ENCODE results near the gene CDC20B. TPM values are rescaled to one million over a fixed set of nuclear protein-coding genes. Genes with fewer than 3 reads are reported as not detected.

Gene CDC20B
- total and polyA plus RNA-seq, 2 experiments from 2014 or later = 0.20 TPM; not detected in 1

GRCh38 chr5:55218967-55219366 is 46.0 kb upstream of the CDC20B start:
- Histone ChIP-seq H3K27ac (no peak overlapping the region), H4K20me1 (ENCODE audit: insufficient read depth) (no peaks in the 10 kb centered on the region), H3K9me2 (ENCODE audit: insufficient read depth) (no peaks in the 10 kb centered on the region), H3K9me3 (ENCODE audit: low read depth) (no peaks in the 10 kb centered on the region), H3F3A (ENCODE audit: insufficient read depth) (no peaks in the 10 kb centered on the region), H3K9ac (no peak overlapping the region), H3K4me3 (no peak overlapping the region), H2AFZ (no peak overlapping the region), H3K79me2 (ENCODE audit: insufficient read depth) (no peaks in the 10 kb centered on the region), H3K36me3 (ENCODE audit: low read depth) (no peaks in the 10 kb centered on the region), H3K4me2 (ENCODE audit: unreplicated experiment) (no peak overlapping the region), H3K27me3 (replicated peaks; ENCODE audit: insufficient read depth) (peaks cover 54% of the 10 kb centered on the region), H3K4me1 (ENCODE audit: insufficient read depth) (no peaks in the 10 kb centered on the region)
- DNase-seq = no peak
- WGBS, 2 experiments (ENCODE audit: low coverage in 1 of 2, low lambda C conversion rate in 2 of 2, missing lambda C conversion rate in 2 of 2) = 37 to 40% methylated on average over 4 of the region's 4 CpGs
- TF ChIP-seq EZH2phosphoT487 (IDR thresholded peaks at IDR 0.05; ENCODE audit: insufficient read depth, low read depth) (no peak), EZH2 (IDR thresholded peaks at IDR 0.05; ENCODE audit: insufficient read depth, poor library complexity, severe bottlenecking) (no peak)
- in situ Hi-C loops (cut with MboI) = no loop called here

GRCh38 chr5:55211184-55211874 is 38.4 kb upstream of the CDC20B start:
- no peaks in the 10 kb centered on the region for H3K79me2 ChIP-seq (ENCODE audit: insufficient read depth)
- no peaks in the 10 kb centered on the region for H3K36me3 ChIP-seq (ENCODE audit: low read depth)
- H2AFZ ChIP-seq = no peak overlapping the region
- H3K4me1 ChIP-seq (ENCODE audit: insufficient read depth) = no peaks in the 10 kb centered on the region
- no peak overlapping the region for H3K4me3 ChIP-seq
- no peaks in the 10 kb centered on the region for H3F3A ChIP-seq (ENCODE audit: insufficient read depth)
- H3K27me3 ChIP-seq (replicated peaks; ENCODE audit: insufficient read depth) = peaks cover 22% of the 10 kb centered on the region
- no peak for TF ChIP-seq EZH2phosphoT487 (IDR thresholded peaks at IDR 0.05; ENCODE audit: insufficient read depth, low read depth)
- TF ChIP-seq EZH2 (IDR thresholded peaks at IDR 0.05; ENCODE audit: insufficient read depth, poor library complexity, severe bottlenecking) = no peak
- H3K9me3 ChIP-seq (ENCODE audit: low read depth) = no peaks in the 10 kb centered on the region
- no peak for DNase-seq
- no peak overlapping the region for H3K4me2 ChIP-seq (ENCODE audit: unreplicated experiment)
- H3K9ac ChIP-seq = no peak overlapping the region
- in situ Hi-C loops (cut with MboI) = no loop called here
- H4K20me1 ChIP-seq (ENCODE audit: insufficient read depth) = no peaks in the 10 kb centered on the region
- 50 to 54% methylated on average over 2 of the region's 2 CpGs for WGBS, 2 experiments (ENCODE audit: low coverage in 1 of 2, low lambda C conversion rate in 2 of 2, missing lambda C conversion rate in 2 of 2)
- no peaks in the 10 kb centered on the region for H3K9me2 ChIP-seq (ENCODE audit: insufficient read depth)
- H3K27ac ChIP-seq = no peak overlapping the region

- H3K4me2 ChIP-seq (ENCODE audit: unreplicated experiment) = no peak overlapping the region
- in situ Hi-C loops (cut with MboI) = no loop called here
- H3K4me1 ChIP-seq (ENCODE audit: insufficient read depth) = no peaks in the 10 kb centered on the region
- no peaks in the 10 kb centered on the region for H3K79me2 ChIP-seq (ENCODE audit: insufficient read depth)
- WGBS, 2 experiments (ENCODE audit: low coverage in 1 of 2, low lambda C conversion rate in 2 of 2, missing lambda C conversion rate in 2 of 2) = 18 to 19% methylated on average over 2 of the region's 2 CpGs
- no peak for DNase-seq
- H3K27ac ChIP-seq = no peak overlapping the region
- peaks cover 40% of the 10 kb centered on the region for H3K27me3 ChIP-seq (replicated peaks; ENCODE audit: insufficient read depth)
- H3F3A ChIP-seq (ENCODE audit: insufficient read depth) = no peaks in the 10 kb centered on the region
- no peak overlapping the region for H3K4me3 ChIP-seq
- H3K36me3 ChIP-seq (ENCODE audit: low read depth) = no peaks in the 10 kb centered on the region
- TF ChIP-seq EZH2phosphoT487 (IDR thresholded peaks at IDR 0.05; ENCODE audit: insufficient read depth, low read depth) (no peak), EZH2 (IDR thresholded peaks at IDR 0.05; ENCODE audit: insufficient read depth, poor library complexity, severe bottlenecking) (no peak)
- H4K20me1 ChIP-seq (ENCODE audit: insufficient read depth) = no peaks in the 10 kb centered on the region
- H3K9me2 ChIP-seq (ENCODE audit: insufficient read depth) = no peaks in the 10 kb centered on the region
- no peak overlapping the region for H3K9ac ChIP-seq
- H3K9me3 ChIP-seq (ENCODE audit: low read depth) = no peaks in the 10 kb centered on the region
- H2AFZ ChIP-seq = no peak overlapping the region
Measured at GRCh38 chr5:55205001-55205400, 32.0 kb upstream of the CDC20B start.

GRCh38 chr5:55191165-55191564 is 18.2 kb upstream of the CDC20B start:
- no peaks in the 10 kb centered on the region for H3K79me2 ChIP-seq (ENCODE audit: insufficient read depth)
- no peaks in the 10 kb centered on the region for H3K9me3 ChIP-seq (ENCODE audit: low read depth)
- no peaks in the 10 kb centered on the region for H4K20me1 ChIP-seq (ENCODE audit: insufficient read depth)
- 53 to 58% methylated on average over 2 of the region's 2 CpGs for WGBS, 2 experiments (ENCODE audit: low coverage in 1 of 2, low lambda C conversion rate in 2 of 2, missing lambda C conversion rate in 2 of 2)
- H3K27me3 ChIP-seq (replicated peaks; ENCODE audit: insufficient read depth) = peaks cover 72% of the 10 kb centered on the region
- H3K27ac ChIP-seq = no peak overlapping the region
- no peak for TF ChIP-seq EZH2 (IDR thresholded peaks at IDR 0.05; ENCODE audit: insufficient read depth, poor library complexity, severe bottlenecking)
- no peak for TF ChIP-seq EZH2phosphoT487 (IDR thresholded peaks at IDR 0.05; ENCODE audit: insufficient read depth, low read depth)
- H3K4me1 ChIP-seq (ENCODE audit: insufficient read depth) = no peaks in the 10 kb centered on the region
- no peaks in the 10 kb centered on the region for H3K36me3 ChIP-seq (ENCODE audit: low read depth)
- no peaks in the 10 kb centered on the region for H3K9me2 ChIP-seq (ENCODE audit: insufficient read depth)
- peak; percentile 28 for DNase-seq
- H3K9ac ChIP-seq = no peak overlapping the region
- H3K4me2 ChIP-seq (ENCODE audit: unreplicated experiment) = no peak overlapping the region
- no peaks in the 10 kb centered on the region for H3F3A ChIP-seq (ENCODE audit: insufficient read depth)
- H3K4me3 ChIP-seq = no peak overlapping the region
- H2AFZ ChIP-seq = no peak overlapping the region
- in situ Hi-C loops (cut with MboI) = loop anchor here (25.0 kb wide), 1 partner anchor 496 kb away; no protein-coding TSS in a partner anchor
